Measurements from ENCODE around the gene TLK2.
"Not testable (repeated sequence)": the region's sequence is repeated elsewhere in the genome, so short reads cannot be mapped to it uniquely, and the experiment has no call there.

TLK2 gene

DNA sequence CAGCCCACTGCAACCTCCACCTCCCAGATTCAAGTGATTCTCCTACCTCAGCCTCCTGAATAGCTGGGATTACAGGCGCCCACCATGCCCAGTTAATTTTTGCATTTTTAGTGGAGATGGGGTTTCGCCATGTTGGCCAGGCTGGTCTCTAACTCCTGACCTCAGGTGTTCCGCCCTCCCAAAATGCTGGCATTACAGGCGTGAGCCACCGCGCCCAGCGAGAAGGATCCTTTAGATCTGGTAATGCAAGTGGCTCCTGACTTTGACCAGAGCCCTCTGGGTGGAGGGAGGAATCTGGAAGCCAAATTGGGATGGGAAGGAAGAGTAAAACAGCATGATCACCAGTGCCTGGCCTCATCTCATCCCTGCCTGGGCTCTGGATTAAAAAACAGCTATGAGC is 13.4 kb upstream of the TLK2 start:
- not testable (repeated sequence) for H3K27me3 ChIP-seq (ENCODE audit: control insufficient read depth, insufficient read depth, low read length); H3K9me3 ChIP-seq (ENCODE audit: control insufficient read depth, low read depth, low read length); H3K9ac ChIP-seq (ENCODE audit: low read length); H3K4me1 ChIP-seq (ENCODE audit: control insufficient read depth, low read depth, low read length); H3K27ac ChIP-seq (ENCODE audit: low read length); H3K36me3 ChIP-seq (ENCODE audit: control insufficient read depth, low read depth, low read length); H3K4me3 ChIP-seq (ENCODE audit: low read length)

DNA sequence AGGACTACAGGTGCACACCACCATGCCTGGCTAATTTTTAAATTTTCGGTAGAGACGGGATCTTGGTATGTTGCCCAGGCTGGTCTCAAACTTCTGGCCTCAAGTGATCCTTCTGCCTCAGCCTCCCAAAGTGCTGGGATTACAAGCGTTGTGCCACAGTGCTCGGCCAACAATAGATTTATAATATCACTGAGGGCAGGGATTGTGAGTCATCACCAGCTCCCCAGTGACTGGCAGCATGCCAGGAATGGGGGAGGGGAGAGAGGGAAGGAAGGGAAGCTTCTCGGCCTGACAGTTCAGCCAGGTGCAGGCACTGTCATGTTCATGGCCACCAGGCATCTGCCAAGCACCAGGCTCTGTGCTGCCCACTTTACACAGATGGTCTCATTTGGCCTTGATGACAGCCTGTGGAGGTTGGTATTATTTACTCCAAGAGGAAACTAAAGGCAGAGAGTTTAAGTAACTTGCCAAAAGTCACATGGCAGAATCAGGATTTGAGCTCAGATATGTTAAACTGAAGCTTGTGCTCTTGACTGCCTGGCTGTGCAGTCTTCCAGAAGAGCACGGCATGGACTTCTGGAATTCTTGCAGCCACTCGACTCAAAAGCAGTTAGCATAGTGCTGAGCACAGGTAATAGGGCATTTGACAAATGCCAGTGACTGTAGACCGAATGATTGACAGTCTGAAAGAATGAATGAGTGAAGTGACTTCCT is 7.8 kb upstream of the TLK2 start:
- not testable (repeated sequence) for H3K27ac ChIP-seq (ENCODE audit: low read length); H3K4me1 ChIP-seq (ENCODE audit: control insufficient read depth, low read depth, low read length); H3K36me3 ChIP-seq (ENCODE audit: control insufficient read depth, low read depth, low read length); H3K4me3 ChIP-seq (ENCODE audit: low read length); H3K9me3 ChIP-seq (ENCODE audit: control insufficient read depth, low read depth, low read length); H3K27me3 ChIP-seq (ENCODE audit: control insufficient read depth, insufficient read depth, low read length); H3K9ac ChIP-seq (ENCODE audit: low read length)

DNA sequence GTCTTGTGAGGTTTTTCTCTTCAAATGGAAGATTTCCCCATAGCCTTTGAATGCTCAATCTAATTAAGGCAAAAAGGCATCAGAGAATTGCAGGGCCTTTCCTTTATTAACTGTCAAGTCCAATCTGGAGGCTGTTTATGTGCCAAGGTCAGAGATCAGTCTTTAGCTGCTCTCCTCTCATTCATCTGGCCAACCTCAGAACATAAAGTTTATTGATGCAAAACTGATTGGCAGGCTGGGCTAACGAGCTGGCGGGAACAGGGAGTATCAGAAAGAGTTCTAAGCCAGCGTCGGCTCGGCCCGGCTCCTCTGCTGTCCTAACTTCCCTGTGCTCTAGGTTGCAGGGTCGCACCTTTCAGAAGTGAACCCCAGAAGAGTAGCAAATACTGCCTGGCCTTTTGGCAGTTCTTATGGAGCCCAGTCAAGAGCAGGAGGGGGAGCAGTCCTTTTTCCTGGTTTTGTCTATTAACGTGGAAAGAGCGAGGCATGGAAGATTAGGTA is 7.2 kb upstream of the TLK2 start:
- H3K27me3 ChIP-seq (ENCODE audit: control insufficient read depth, insufficient read depth, low read length); H3K4me3 ChIP-seq (ENCODE audit: low read length); H3K9ac ChIP-seq (ENCODE audit: low read length); H3K27ac ChIP-seq (ENCODE audit: low read length); H3K36me3 ChIP-seq (ENCODE audit: control insufficient read depth, low read depth, low read length); H3K9me3 ChIP-seq (ENCODE audit: control insufficient read depth, low read depth, low read length); H3K4me1 ChIP-seq (ENCODE audit: control insufficient read depth, low read depth, low read length): not testable (repeated sequence)

GRCh38 chr17:62473030-62473982 is 5.3 kb upstream of the TLK2 start:
- not testable (repeated sequence) for H3K27me3 ChIP-seq (ENCODE audit: control insufficient read depth, insufficient read depth, low read length); H3K36me3 ChIP-seq (ENCODE audit: control insufficient read depth, low read depth, low read length); H3K4me1 ChIP-seq (ENCODE audit: control insufficient read depth, low read depth, low read length); H3K4me3 ChIP-seq (ENCODE audit: low read length); H3K27ac ChIP-seq (ENCODE audit: low read length); H3K9me3 ChIP-seq (ENCODE audit: control insufficient read depth, low read depth, low read length); H3K9ac ChIP-seq (ENCODE audit: low read length)

DNA sequence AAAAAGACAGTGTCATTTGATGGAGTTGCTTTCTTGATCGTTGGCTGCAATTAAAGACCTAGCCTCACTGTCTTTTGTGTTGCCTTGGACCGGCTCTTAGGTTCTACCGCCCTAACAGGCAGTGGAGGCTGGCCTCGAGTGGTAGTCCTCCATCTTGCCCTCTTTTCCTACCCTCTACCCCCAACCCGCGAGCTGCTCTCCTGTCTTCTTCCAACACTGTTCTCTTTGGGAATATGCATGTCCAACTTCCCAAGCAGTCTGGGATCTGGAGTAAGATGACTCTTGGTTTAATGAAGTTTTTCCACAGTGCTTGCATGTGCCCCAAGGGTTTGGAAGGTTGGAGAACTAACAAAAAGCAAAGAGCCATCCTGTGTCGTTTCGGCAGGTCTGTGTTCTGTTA is 1.5 kb upstream of the TLK2 start:
- not testable (repeated sequence) for H3K4me1 ChIP-seq (ENCODE audit: control insufficient read depth, low read depth, low read length); H3K27ac ChIP-seq (ENCODE audit: low read length); H3K9ac ChIP-seq (ENCODE audit: low read length); H3K9me3 ChIP-seq (ENCODE audit: control insufficient read depth, low read depth, low read length); H3K27me3 ChIP-seq (ENCODE audit: control insufficient read depth, insufficient read depth, low read length); H3K36me3 ChIP-seq (ENCODE audit: control insufficient read depth, low read depth, low read length)
- peak overlapping the region; percentile 49 for H3K4me3 ChIP-seq (ENCODE audit: low read length)

GRCh38 chr17:62477718-62478408 is 762 bp upstream of the TLK2 start:
- H3K27ac ChIP-seq (ENCODE audit: low read length); H3K9me3 ChIP-seq (ENCODE audit: control insufficient read depth, low read depth, low read length); H3K4me1 ChIP-seq (ENCODE audit: control insufficient read depth, low read depth, low read length); H3K27me3 ChIP-seq (ENCODE audit: control insufficient read depth, insufficient read depth, low read length); H3K36me3 ChIP-seq (ENCODE audit: control insufficient read depth, low read depth, low read length): not testable (repeated sequence)
- Histone ChIP-seq H3K4me3 (ENCODE audit: low read length) (peak overlapping the region; percentile 49), H3K9ac (ENCODE audit: low read length) (peak overlapping the region; percentile 52)

- H3K36me3 ChIP-seq (ENCODE audit: control insufficient read depth, low read depth, low read length); H3K27me3 ChIP-seq (ENCODE audit: control insufficient read depth, insufficient read depth, low read length); H3K27ac ChIP-seq (ENCODE audit: low read length); H3K9me3 ChIP-seq (ENCODE audit: control insufficient read depth, low read depth, low read length); H3K4me1 ChIP-seq (ENCODE audit: control insufficient read depth, low read depth, low read length): not testable (repeated sequence)
- H3K4me3 ChIP-seq (ENCODE audit: low read length): peak overlapping the region; percentile 74
- H3K9ac ChIP-seq (ENCODE audit: low read length): peak overlapping the region; percentile 74
Measured at GRCh38 chr17:62478880-62479638, 434 bp downstream of the TLK2 start.

DNA sequence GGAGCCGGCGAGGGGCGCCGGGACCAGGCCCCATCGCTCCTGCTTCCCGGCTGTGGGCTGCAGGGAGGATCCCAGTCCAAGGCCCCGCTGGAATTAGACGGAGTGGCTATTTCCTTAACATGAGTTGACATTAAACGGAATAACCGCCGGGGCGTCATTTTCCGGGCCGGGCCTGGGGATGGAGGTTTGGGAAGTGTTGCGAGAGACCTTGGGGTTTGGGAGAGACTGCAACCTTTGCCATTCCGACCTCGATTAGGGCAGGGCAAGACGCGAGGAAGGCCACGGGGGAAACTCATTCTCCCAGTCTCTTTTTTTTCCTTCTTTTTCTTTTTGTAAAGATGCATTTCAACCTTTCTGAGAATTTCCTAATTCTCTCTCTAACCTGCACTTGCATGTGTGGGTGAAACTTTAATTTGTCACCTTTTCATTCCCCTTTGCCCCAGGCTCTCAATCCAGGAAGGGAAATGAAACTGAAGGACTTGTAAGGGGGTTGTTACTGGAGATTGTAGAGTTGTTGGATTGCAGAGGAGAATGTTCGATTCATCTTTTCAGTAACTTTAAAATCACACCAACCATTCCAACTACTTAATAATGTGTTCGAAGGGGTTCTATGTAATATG is 1.1 kb downstream of the TLK2 start:
- not testable (repeated sequence) for H3K4me1 ChIP-seq (ENCODE audit: control insufficient read depth, low read depth, low read length); H3K27me3 ChIP-seq (ENCODE audit: control insufficient read depth, insufficient read depth, low read length); H3K27ac ChIP-seq (ENCODE audit: low read length); H3K9me3 ChIP-seq (ENCODE audit: control insufficient read depth, low read depth, low read length); H3K36me3 ChIP-seq (ENCODE audit: control insufficient read depth, low read depth, low read length)
- Histone ChIP-seq H3K9ac (ENCODE audit: low read length) (peak overlapping the region; percentile 74), H3K4me3 (ENCODE audit: low read length) (peak overlapping the region; percentile 74)

GRCh38 chr17:62482553-62482952 is 3.9 kb downstream of the TLK2 start:
- not testable (repeated sequence) for H3K9me3 ChIP-seq (ENCODE audit: control insufficient read depth, low read depth, low read length); H3K9ac ChIP-seq (ENCODE audit: low read length); H3K4me3 ChIP-seq (ENCODE audit: low read length); H3K4me1 ChIP-seq (ENCODE audit: control insufficient read depth, low read depth, low read length); H3K36me3 ChIP-seq (ENCODE audit: control insufficient read depth, low read depth, low read length); H3K27ac ChIP-seq (ENCODE audit: low read length); H3K27me3 ChIP-seq (ENCODE audit: control insufficient read depth, insufficient read depth, low read length)

DNA sequence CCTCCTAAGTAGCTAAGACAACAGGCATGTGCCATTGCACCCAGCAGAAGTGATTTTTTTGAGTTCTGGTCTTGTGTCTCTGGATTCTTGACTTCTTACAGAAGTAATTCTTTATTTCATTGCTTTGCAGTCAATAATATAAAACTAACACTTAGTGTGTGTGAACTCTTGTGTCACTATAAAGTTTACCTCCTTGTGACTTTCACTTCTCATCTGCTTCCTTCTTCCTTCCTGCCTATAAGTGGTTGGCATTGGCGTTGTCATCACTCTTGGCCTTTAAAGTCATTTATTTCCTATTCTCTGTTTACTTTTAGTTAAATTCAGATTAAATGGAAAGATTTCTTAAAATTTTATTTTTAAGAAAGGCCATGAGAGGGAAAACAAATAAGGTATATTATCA is 12.4 kb downstream of the TLK2 start:
- not testable (repeated sequence) for H3K9ac ChIP-seq (ENCODE audit: low read length); H3K4me1 ChIP-seq (ENCODE audit: control insufficient read depth, low read depth, low read length); H3K4me3 ChIP-seq (ENCODE audit: low read length); H3K27me3 ChIP-seq (ENCODE audit: control insufficient read depth, insufficient read depth, low read length); H3K9me3 ChIP-seq (ENCODE audit: control insufficient read depth, low read depth, low read length); H3K27ac ChIP-seq (ENCODE audit: low read length); H3K36me3 ChIP-seq (ENCODE audit: control insufficient read depth, low read depth, low read length)

Measured in iPS-18a (cell line).